H9 (cell line): ENCODE measurements around the gene NUTM2B. TPM values are rescaled to one million over a fixed set of nuclear protein-coding genes. Genes with fewer than 3 reads are reported as not detected.
"Not testable (repeated sequence)": the region's sequence is repeated elsewhere in the genome, so short reads cannot be mapped to it uniquely, and the experiment has no call there.

Experiments
- DNase-seq: peaks from one replicate; pipeline ENCODE4 v3.0.0-alpha.2; 2017
- H2AFZ ChIP-seq: one replicate; pipeline ENCODE4 v1.6.1; 2013; ENCODE audit warnings: mild to moderate bottlenecking, low read length, control low read depth, moderate library complexity
- H2AK5ac ChIP-seq: 2 replicates; pipeline ENCODE4 v1.6.1; 2013; ENCODE audit warnings: low read length, control low read depth, mixed read lengths; ENCODE audit not compliant: insufficient read length
- H2BK120ac ChIP-seq: one replicate; pipeline ENCODE4 v1.6.1; 2013; ENCODE audit warnings: low read depth, mild to moderate bottlenecking, low read length, control low read depth, inconsistent platforms; ENCODE audit not compliant: poor library complexity, severe bottlenecking
- H2BK12ac ChIP-seq: 2 replicates; pipeline ENCODE4 v1.6.1; 2013; ENCODE audit warnings: low read length, control low read depth, mixed read lengths, low read depth; ENCODE audit not compliant: insufficient read length
- H2BK15ac ChIP-seq: 2 replicates; pipeline ENCODE4 v1.6.1; 2013; ENCODE audit warnings: low read depth, low read length, control low read depth
- H2BK20ac ChIP-seq: one replicate; pipeline ENCODE4 v1.6.1; 2013; ENCODE audit warnings: low read depth, mild to moderate bottlenecking, low read length, control low read depth, inconsistent platforms; ENCODE audit not compliant: poor library complexity, severe bottlenecking
- H2BK5ac ChIP-seq: 2 replicates; pipeline ENCODE4 v1.6.1; 2013; ENCODE audit warnings: low read length, control low read depth, mixed read lengths; ENCODE audit not compliant: insufficient read length
- H3K14ac ChIP-seq: 2 replicates; pipeline ENCODE4 v1.6.1; 2013; ENCODE audit warnings: low read length, control low read depth; ENCODE audit not compliant: insufficient read depth
- H3K18ac ChIP-seq: 2 replicates; pipeline ENCODE4 v1.6.1; 2013; ENCODE audit warnings: low read depth, mild to moderate bottlenecking, mixed read lengths, low read length, control low read depth; ENCODE audit not compliant: insufficient read length
- H3K23ac ChIP-seq: 2 replicates; pipeline ENCODE4 v1.6.1; 2013; ENCODE audit warnings: low read length, control low read depth, mixed read lengths, low read depth; ENCODE audit not compliant: insufficient read length
- H3K23me2 ChIP-seq: 2 replicates; pipeline ENCODE4 v1.6.1; 2013; ENCODE audit warnings: low read depth, mild to moderate bottlenecking, mixed read lengths, low read length, control low read depth; ENCODE audit not compliant: insufficient read length, poor library complexity, severe bottlenecking
- H3K27ac ChIP-seq: 2 replicates; pipeline ENCODE4 v1.5.1; 2013; ENCODE audit warnings: low read length, control low read depth, mixed read lengths, low read depth; ENCODE audit not compliant: insufficient read length
- H3K27me3 ChIP-seq: 2 replicates; pipeline ENCODE4 v1.6.1; 2013; ENCODE audit warnings: low read length, control low read depth, inconsistent platforms; ENCODE audit not compliant: insufficient read depth
- H3K4ac ChIP-seq: 2 replicates; pipeline ENCODE4 v1.6.1; 2013; ENCODE audit warnings: low read depth, mild to moderate bottlenecking, control low read depth, inconsistent platforms, low read length, moderate library complexity
- H3K4me1 ChIP-seq: 2 replicates; pipeline ENCODE4 v1.6.1; 2013; ENCODE audit warnings: low read length, control low read depth, inconsistent platforms; ENCODE audit not compliant: insufficient read depth
- H3K4me2 ChIP-seq: 2 replicates; pipeline ENCODE4 v1.6.1; 2013; ENCODE audit warnings: low read length, control low read depth, mixed read lengths; ENCODE audit not compliant: insufficient read length, insufficient read depth
- H3K56ac ChIP-seq: 2 replicates; pipeline ENCODE4 v1.6.1; 2013; ENCODE audit warnings: low read depth, mild to moderate bottlenecking, mixed read lengths, low read length, control low read depth; ENCODE audit not compliant: insufficient read length
- H3K79me1 ChIP-seq: 2 replicates; pipeline ENCODE4 v1.6.1; 2013; ENCODE audit warnings: low read depth, mild to moderate bottlenecking, moderate library complexity, low read length, control low read depth, inconsistent platforms; ENCODE audit not compliant: insufficient read depth, poor library complexity, severe bottlenecking
- H3K79me2 ChIP-seq: 2 replicates; pipeline ENCODE4 v1.6.1; 2013; ENCODE audit warnings: low read length, control low read depth, inconsistent platforms; ENCODE audit not compliant: insufficient read depth
- H3K9ac ChIP-seq: 2 replicates; pipeline ENCODE4 v1.6.1; 2013; ENCODE audit warnings: low read length, control low read depth, mixed read lengths; ENCODE audit not compliant: insufficient read length; ENCODE audit errors: extremely low read depth
- H3K9me3 ChIP-seq: one replicate; pipeline ENCODE4 v1.6.1; 2013; ENCODE audit warnings: low read depth, low read length, inconsistent platforms; ENCODE audit not compliant: control insufficient read depth
- H3T11ph ChIP-seq: one replicate; pipeline ENCODE4 v1.6.1; 2013; ENCODE audit warnings: mild to moderate bottlenecking, low read length, control low read depth, inconsistent platforms
- H4K20me1 ChIP-seq: one replicate; pipeline ENCODE4 v1.6.1; 2013; ENCODE audit not compliant: control insufficient read depth, insufficient read length, insufficient read depth
- H4K5ac ChIP-seq: 2 replicates; pipeline ENCODE4 v1.6.1; 2013; ENCODE audit warnings: low read depth, mild to moderate bottlenecking, mixed read lengths, low read length, control low read depth; ENCODE audit not compliant: insufficient read length
- H4K8ac ChIP-seq: replicated peaks from 2 replicates; pipeline ENCODE4 v1.6.1; 2013; ENCODE audit warnings: low read length, control low read depth, mixed read lengths, low read depth; ENCODE audit not compliant: insufficient read length
- H4K91ac ChIP-seq: 2 replicates; pipeline ENCODE4 v1.6.1; 2013; ENCODE audit warnings: low read depth, mild to moderate bottlenecking, moderate library complexity, mixed read lengths, low read length, control low read depth; ENCODE audit not compliant: insufficient read length
- H3K27ac Mint-ChIP-seq, 3 experiments: 2 replicates in 2 of 3; 3 replicates in 1 of 3; pipeline ENCODE4 v1.8.0; 2020 to 2021; ENCODE audit warnings: mixed read lengths in 3 of 3, mild to moderate bottlenecking in 1 of 3, moderate library complexity in 1 of 3
- H3K27me3 Mint-ChIP-seq: 2 replicates; pipeline ENCODE4 v1.8.0; 2021; ENCODE audit warnings: low read depth, mild to moderate bottlenecking, moderate library complexity, mixed read lengths
- H3K36me3 Mint-ChIP-seq, 3 experiments: 2 replicates in 2 of 3; 3 replicates in 1 of 3; pipeline ENCODE4 v1.8.0; 2020 to 2021; ENCODE audit warnings: low read depth in 3 of 3, mixed read lengths in 3 of 3; ENCODE audit not compliant: insufficient read depth in 1 of 3
- H3K4me1 Mint-ChIP-seq, 2 experiments: 2 replicates each; pipeline ENCODE4 v1.8.0; 2020; ENCODE audit warnings: mixed read lengths in 2 of 2
- H3K4me3 Mint-ChIP-seq, 2 experiments: 2 replicates in 1 of 2; 3 replicates in 1 of 2; pipeline ENCODE4 v1.8.0; 2020 to 2021; ENCODE audit warnings: mild to moderate bottlenecking in 2 of 2, mixed read lengths in 2 of 2, moderate library complexity in 1 of 2
- H3K9me3 Mint-ChIP-seq, 2 experiments: 2 replicates in 1 of 2; 3 replicates in 1 of 2; pipeline ENCODE4 v1.8.0; 2020; ENCODE audit warnings: mild to moderate bottlenecking in 2 of 2, mixed read lengths in 2 of 2, moderate library complexity in 1 of 2
- WGBS: extraction: QIAGEN DNeasy Blood & Tissue Kit; methylation state at CpG from one replicate; pipeline ENCODE4 v1.1.7; 2013; ENCODE audit warnings: missing lambda C conversion rate, low lambda C conversion rate, mixed read lengths; ENCODE audit not compliant: insufficient read length; ENCODE audit errors: extremely low coverage; 5-methylcytosine and 5-hydroxymethylcytosine counted together
- total RNA-seq: library from RNA; stranded (reverse); gene quantifications from 2 replicates; pipeline ENCODE4 v1.2.1, GENCODE V29; 2021

The NUTM2B gene
- total RNA-seq, 1 experiment from 2014 or later, result 0.46 TPM

GRCh38 chr10:79687406-79688150, 15.4 kb upstream of the NUTM2B start:
- no CpG with 5 or more reads among the region's 6 CpGs for WGBS
- not testable (repeated sequence) for H3K9me3 ChIP-seq, H3K4me1 ChIP-seq, H3K14ac ChIP-seq, H4K91ac ChIP-seq, H2BK15ac ChIP-seq, H3K27me3 ChIP-seq, H3K27me3 Mint-ChIP-seq, H3K56ac ChIP-seq, H2BK5ac ChIP-seq, H3K9ac ChIP-seq, H3K4me3 Mint-ChIP-seq, H3K23me2 ChIP-seq, H3T11ph ChIP-seq, DNase-seq, H3K23ac ChIP-seq, H4K5ac ChIP-seq, H3K4ac ChIP-seq, H3K18ac ChIP-seq, H3K4me1 Mint-ChIP-seq, H3K27ac ChIP-seq, H2BK120ac ChIP-seq, H3K79me1 ChIP-seq, H2AK5ac ChIP-seq, H4K8ac ChIP-seq, H3K9me3 Mint-ChIP-seq, H2AFZ ChIP-seq, H2BK12ac ChIP-seq, H2BK20ac ChIP-seq, H4K20me1 ChIP-seq, H3K27ac Mint-ChIP-seq, H3K79me2 ChIP-seq, H3K4me2 ChIP-seq
- peaks cover 0 to 20% (median 14%) of the 10 kb centered on the region in 3 experiments; a peak in 4 of 7 replicates for H3K36me3 Mint-ChIP-seq

GRCh38 chr10:79688798-79689197, 14.2 kb upstream of the NUTM2B start:
- not testable (repeated sequence) for H2BK120ac ChIP-seq, DNase-seq, H3K9me3 Mint-ChIP-seq, H2AK5ac ChIP-seq, H4K20me1 ChIP-seq, H3K18ac ChIP-seq, H2AFZ ChIP-seq, H2BK12ac ChIP-seq, H3K23ac ChIP-seq, H2BK5ac ChIP-seq, H3K9me3 ChIP-seq, H3K27me3 ChIP-seq, H4K8ac ChIP-seq, H3K4me1 Mint-ChIP-seq, H4K5ac ChIP-seq, H3K27ac Mint-ChIP-seq, H3K79me1 ChIP-seq, H4K91ac ChIP-seq, H3K9ac ChIP-seq, H3K14ac ChIP-seq, H3K4me2 ChIP-seq, H3K4ac ChIP-seq, H2BK15ac ChIP-seq, H2BK20ac ChIP-seq, H3K4me1 ChIP-seq, H3K23me2 ChIP-seq, H3K4me3 Mint-ChIP-seq, H3K79me2 ChIP-seq, H3K27ac ChIP-seq, H3K27me3 Mint-ChIP-seq, H3T11ph ChIP-seq, H3K56ac ChIP-seq
- WGBS, result no CpG with 5 or more reads among the region's 4 CpGs
- H3K36me3 Mint-ChIP-seq, result peaks cover 0 to 15% (median 11%) of the 10 kb centered on the region in 3 experiments; a peak in 4 of 7 replicates
